GM18909 (cell line): Measurements from ENCODE around the gene PCGF3.
A peak's percentile ranks its signal among the peaks of the same experiment; 100 is the strongest.
"Not testable (repeated sequence)": the region's sequence is repeated elsewhere in the genome, so short reads cannot be mapped to it uniquely, and the experiment has no call there.

Experiments
- ATAC-seq: cut with Tn5 transposase; IDR thresholded peaks from one replicate; pipeline ENCODE4 v1.9.1; 2021; ENCODE audit warnings: mild to moderate bottlenecking; ENCODE audit not compliant: unreplicated experiment, poor library complexity

Gene PCGF3

DNA sequence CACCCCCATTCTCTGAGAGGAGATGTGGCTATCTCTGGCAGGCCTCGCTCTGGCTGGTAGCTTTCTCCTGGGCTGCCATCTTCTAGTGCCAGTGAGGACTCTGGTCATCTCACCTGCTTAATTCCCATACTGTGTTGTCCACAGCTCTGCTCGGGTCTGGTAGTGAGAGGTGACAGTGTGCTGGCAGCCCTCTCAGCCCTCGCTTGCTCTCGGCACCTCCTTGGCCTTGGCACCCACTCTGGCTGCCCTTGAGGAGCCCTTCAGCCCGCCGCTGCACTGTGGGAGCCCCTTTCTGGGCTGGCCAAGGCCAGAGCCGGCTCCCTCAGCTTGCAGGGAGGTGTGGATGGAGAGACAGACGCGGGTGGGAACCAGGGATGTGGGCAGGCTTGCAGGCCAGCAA is 67.6 kb downstream of the PCGF3 start:
- no peak for ATAC-seq

GRCh38 chr4:774419-775092 is 68.9 kb downstream of the PCGF3 start:
- not testable (repeated sequence) for ATAC-seq

GRCh38 chr4:775485-775884 is 69.9 kb downstream of the PCGF3 start:
- not testable (repeated sequence) for ATAC-seq

- ATAC-seq = no peak
These were observed 71.3 kb downstream of the PCGF3 start for GRCh38 chr4:776743-777441.

GRCh38 chr4:777520-778262 is 72.1 kb downstream of the PCGF3 start:
- no peak for ATAC-seq

DNA sequence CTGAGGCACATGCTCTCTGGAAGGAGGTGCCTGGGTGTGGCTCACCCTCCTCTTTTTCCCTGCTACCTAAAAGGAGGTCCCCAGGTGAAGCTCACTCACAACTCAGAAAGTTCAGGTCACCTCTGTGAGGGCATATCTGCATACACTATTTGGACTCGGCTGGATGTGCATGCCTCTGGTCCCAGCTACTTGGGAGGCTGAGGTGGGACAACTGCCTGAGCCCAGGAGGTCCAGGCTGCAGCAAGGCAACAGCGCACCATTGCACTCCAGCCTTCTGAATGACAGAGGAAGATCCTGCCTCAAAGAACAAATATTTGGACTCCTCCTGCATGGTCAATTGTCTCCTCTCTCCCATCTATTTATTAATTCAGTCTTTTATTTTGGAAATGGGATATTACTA is 73.9 kb downstream of the PCGF3 start:
- ATAC-seq = no peak

GRCh38 chr4:780255-780654 is 74.6 kb downstream of the PCGF3 start:
- ATAC-seq = not testable (repeated sequence)

GRCh38 chr4:780716-781492 is 75.3 kb downstream of the PCGF3 start:
- ATAC-seq = peak; percentile 3

GRCh38 chr4:781493-782216 is 76.0 kb downstream of the PCGF3 start:
- ATAC-seq = peak; percentile 97

GRCh38 chr4:784401-785331 is 79.0 kb downstream of the PCGF3 start:
- no peak for ATAC-seq

DNA sequence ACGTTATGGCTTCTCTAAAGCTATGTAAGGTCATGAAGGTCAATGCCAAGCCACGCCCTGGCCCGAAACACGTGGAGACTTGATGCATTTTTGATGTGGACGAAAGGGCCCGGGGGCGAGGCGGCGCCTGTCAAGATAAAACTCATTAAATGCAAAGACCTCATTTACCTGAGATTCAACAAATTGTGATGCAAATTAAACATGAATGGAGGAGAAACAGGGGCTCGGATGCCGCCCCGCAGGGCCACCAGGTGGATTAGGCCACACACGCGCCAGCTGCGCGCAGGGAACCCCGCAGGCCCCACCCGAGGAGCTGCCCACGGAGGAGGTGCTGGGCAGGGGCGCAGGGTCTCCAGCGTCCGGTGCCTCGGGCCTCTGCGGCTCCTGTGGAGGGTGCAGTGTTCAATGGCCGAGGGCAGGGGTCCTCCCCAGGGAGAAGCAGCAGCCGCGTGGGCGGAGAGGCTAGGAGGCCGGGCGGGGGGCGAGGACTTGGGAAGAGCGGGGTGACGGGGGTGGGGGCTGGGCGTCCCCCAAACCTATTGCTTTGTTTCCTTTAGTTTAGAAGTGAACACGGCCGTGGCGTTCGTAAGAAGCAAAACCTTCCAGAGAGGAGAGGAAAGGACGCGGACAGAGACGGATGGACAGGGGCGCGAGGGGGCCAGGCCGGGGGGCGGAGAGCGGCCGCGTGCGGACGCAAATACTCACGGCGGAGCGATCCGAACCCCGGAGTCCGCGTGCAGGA is 79.9 kb downstream of the PCGF3 start:
- ATAC-seq = no peak

DNA sequence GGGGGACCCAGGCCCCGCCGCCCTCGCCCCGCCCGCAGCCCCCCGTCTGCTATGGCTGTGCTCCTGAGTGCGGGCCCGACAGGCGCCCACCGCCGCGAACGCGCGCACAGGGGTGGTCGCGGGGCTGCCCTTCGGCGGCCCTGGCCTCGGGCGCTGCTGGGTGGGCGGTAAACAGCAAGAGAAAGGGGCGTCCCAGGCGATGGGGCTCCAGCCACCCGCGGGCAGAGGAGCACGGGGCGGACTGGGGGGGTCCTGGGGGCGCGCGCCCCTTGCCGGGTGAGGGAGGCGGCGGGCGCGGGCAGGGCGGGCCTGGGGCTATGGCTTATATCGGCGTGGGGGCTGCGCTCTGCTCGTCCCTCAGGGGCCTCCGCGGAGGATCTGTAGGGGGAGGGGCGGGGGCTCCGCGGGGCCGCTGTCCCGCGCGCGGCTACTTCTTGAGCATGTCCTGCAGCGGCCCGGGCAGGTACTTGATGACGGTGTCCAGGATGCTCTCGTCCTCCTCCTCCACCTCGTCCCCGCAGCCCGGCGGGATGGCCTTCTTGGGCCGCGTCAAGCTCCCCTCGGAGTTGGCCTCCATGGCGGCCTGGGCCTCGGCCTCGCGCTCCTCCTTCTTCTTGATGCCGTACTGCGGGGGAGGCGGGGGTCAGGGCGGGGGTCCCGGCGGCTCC is 80.6 kb downstream of the PCGF3 start:
- ATAC-seq = no peak

GRCh38 chr4:786861-787300 is 81.2 kb downstream of the PCGF3 start:
- ATAC-seq = no peak

- no peak for ATAC-seq
These were observed 81.9 kb downstream of the PCGF3 start for GRCh38 chr4:787561-787981.

GRCh38 chr4:788006-788635 is 82.5 kb downstream of the PCGF3 start:
- ATAC-seq = no peak

- ATAC-seq = no peak
These were observed 83.1 kb downstream of the PCGF3 start for GRCh38 chr4:788636-789297.
